GM11168 (cell line): ENCODE results near the gene RTN3.
"Not testable (repeated sequence)": the region's sequence is repeated elsewhere in the genome, so short reads cannot be mapped to it uniquely, and the experiment has no call there.

ENCODE experiments used
- in situ Hi-C: fragments of 300-500 bp; cut with MboI; formaldehyde crosslinking; loops from one replicate; pipeline ENCODE4 v1.12.0; 2022; ENCODE audit warnings: low sequenced_read_pairs; ENCODE audit not compliant: unreplicated experiment

Gene RTN3

DNA sequence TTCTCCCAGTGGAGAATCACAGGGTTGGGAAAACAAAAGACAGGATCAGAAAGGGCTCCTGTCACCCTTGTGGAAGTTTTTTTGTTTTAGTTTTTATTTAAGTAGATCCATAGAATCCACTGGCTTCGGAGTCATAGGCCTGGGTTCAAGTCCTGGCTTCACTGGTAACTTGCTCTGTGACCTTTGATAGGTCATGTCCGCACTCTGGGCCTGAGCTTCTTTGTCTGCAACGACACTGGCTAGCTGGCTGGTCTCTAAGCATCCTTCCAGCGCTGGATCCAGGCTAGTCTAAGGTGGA is 85.9 kb downstream of the RTN3 start:
- in situ Hi-C loops = no loop called here

DNA sequence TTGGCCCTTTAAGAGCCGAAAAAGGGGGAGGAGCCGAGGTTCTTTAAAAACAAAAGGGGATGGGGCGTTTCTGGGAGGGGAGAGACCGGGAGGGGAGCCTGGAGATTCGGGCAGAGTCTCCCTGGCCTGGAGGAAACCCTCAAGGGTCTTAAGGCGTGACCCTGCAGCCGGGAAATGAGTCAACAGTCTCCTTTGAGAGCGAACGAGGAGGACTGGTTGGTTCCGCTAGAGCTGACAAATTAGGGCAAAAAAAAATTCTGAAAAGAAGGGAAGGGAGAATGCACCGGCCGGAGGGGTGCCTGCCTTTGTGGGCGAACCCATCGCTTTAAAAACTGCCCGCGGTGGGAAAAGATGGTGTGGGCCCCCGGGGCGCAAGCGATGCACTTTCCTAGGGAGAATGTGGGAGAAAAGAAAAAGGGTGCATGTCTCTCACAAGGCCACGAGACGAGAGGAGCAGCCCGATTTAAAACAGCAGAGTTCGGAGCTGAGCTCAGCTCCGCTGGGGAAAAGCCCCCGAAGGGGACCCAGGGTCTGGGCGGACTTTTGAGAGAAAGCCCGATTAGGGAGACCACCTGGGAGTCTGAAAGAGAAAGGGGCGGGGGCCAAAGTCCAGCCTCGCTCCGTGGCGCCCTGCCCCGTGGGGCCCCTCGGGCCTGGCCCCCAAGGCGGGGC is 86.4 kb downstream of the RTN3 start:
- in situ Hi-C loops = no loop called here

DNA sequence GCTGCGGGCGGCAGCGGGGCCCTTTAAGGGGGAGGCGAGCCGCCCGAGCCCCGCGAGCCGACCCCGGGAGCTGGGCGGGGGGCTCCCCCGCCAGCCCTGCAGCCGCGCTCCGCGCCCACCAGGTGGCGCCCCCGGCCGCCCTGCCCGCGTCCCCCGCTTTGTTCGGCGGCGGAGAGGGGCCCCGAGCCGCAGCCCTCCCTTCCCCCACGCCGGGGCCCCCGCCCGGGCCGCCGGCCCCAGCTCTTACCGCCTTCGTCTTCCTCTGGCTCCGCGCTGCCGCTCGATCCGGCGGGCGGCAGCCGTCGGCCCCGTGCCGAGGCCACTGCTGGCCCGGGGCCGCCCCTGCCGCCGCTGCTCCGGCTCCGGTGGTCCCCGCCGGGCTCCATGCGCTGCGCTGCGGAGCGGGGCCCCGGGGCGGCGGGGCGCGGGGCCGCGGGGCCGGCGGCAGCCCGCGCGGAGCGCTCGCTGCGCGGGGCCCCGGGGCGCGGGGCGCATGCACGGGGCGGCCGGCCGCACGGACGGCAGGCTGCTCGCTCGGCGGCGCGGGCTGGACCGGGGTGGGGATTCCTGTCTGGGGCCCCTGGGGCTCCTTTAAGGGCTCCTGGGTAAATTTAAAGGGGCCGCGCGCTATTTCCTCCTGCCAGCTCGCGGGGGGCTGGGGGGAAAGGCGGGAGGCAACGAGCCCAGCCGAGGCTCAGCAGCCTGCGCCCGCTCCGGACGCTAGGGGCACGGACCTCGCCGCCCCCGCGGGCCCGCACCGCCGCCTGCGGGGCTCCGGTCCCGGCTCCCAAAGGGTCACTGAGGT is 87.1 kb downstream of the RTN3 start, which contains the start of gene ZFTA:
Gene ZFTA (minus strand): TSS at position 539 of the 805 bp plus-strand sequence. CDS start 153 bp downstream, at position 386.
- in situ Hi-C loops = no loop called here

DNA sequence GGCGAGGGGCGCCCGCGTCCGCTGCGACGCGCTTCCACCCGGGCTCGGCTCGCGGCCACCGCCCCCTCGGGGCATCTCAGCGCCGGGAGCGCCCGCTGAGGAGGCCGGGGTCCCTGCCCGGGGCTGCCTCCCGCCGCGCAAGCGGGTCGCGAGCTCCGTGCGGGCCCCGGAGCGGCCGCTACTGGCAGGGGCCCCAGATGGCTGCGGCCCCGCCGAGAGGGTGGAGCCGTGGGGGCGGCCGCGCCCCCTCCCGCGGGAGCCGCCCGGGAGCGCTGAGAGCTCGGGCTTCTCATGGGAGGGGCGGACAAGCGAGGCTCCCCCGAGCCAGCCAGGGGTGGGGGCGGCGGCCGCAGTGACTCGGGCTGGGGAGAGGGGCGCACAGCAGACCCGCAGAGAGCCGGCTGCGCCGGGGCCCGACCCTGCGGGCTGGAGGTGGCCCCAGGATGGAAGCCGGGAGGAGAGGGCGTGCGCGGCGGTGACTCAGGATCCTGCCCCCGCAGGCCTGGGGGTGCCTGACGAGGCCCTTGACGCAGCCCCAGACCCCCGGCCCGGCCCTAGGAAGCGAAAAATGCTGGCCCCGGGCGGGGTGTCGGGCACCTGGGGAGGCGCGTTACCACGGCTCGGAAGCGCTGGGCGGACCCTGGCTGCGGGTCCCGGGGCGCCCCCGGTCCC is 87.9 kb downstream of the RTN3 start:
- in situ Hi-C loops = no loop called here

DNA sequence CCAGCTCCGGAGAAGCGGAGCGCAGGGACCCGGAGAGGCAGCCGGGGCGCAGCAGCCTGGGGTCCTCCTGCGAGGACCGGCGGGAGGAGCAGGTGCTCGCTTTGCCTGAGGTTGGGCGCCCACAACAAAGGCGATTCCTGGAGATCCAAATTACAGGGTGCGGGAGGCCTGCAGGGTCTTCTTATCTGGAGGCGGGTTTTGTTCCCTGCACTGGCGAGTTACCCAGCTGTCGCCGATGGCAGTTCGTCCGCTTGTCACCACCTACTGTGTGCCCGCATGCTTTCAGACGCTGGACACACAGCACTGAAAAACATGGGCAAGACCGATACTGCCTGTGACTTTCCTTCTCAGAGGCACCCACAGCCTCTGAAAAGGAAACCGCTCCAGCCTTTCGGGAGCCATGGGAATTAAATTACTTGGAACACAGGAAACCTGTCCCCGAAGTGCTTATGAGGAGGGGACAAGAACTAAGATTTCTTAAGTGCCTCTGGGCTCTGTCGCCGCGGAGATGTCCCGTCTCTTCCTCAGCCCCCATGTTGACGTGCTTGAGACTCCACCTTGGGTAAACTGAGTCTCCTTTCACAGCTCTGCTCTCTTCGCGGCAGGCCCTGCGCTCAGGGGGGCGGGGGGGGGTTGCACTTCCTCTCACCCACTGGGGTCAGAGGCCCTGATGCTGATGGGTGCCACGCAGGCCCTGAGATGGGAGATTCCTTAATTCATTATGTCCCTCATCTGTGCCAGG is 88.6 kb downstream of the RTN3 start:
- in situ Hi-C loops = no loop called here

DNA sequence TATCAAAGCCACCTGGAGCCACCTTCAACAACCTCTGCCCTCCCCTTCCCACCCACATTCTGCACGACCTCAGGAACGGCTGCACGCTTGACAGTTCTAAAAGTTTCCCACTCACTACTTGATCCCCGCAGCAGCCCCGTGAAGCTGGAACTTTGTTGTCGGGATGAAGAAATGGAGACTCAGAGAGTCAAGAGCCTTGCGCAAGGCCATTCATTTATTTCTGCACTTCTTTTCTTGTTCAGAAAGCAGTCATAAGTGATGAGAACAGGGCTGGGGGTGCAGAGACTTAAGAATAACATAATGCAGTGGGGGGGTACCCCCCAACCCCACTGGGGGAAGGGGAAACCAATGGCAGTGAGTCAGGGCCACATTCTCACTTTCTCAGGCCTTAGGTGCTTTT is 89.5 kb downstream of the RTN3 start:
- in situ Hi-C loops = no loop called here

DNA sequence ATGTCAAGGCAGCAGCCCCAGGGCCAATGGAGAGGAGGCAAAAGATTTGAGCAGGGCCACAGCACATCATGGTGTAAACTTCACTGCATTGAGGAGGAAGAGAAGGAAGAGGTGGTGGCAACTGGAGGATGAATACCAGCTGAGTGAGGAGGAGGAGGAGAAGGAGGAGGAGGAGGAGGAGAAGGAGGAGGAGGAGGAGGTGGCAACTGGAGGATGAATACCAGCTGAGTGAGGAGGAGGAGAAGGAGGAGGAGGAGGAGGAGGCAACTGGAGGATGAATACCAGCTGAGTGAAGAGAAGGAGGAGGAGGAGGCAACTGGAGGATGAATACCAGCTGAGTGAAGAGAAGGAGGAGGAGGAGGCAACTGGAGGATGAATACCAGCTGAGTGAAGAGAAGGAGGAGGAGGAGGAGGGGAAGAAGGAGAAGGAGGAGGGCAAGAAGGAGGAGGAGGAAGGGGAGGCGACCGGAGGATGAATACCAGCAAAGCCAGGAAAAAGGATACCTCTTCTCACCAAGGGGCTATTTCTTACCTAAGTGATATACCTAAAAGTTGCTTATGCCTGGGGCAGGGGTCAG is 90.5 kb downstream of the RTN3 start:
- in situ Hi-C loops = not testable (repeated sequence)

DNA sequence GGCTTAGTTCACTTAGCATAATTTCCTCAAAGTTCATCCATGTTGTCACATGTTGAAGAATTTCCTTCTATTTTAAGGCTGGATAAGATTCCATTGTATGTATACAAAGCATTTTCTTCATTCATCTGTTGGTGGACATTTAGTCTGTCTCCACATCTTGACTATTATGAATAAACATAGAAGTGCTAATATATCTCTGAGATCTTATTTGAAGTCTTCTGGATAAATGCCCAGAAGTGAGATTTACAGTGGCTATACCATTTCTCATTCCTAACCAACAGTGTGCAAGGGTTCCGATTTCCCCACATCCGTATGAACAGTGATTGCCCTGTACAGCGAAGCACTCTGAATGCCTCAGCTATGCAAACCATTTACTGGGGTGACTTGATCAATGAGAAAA is 93.9 kb downstream of the RTN3 start:
- in situ Hi-C loops = no loop called here

DNA sequence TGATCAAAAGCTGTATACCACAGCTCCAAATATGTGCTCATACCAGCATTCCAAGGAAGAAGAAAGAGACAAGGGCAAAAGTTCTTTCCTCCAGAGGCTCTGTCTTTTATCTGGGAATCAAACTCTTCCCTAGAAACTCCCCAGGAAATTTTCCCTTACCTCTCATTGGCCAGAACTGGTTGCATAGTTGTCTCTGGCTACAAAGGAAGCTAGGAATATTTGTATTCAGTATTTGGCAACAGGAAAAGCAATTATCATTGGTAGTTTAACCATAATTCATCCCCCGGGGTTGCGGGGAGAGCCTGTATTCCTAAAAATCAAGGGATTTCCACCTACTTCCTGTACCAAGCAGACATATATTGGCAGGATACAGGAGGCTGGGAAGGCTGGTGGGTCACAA is 97.7 kb downstream of the RTN3 start:
- in situ Hi-C loops = no loop called here

DNA sequence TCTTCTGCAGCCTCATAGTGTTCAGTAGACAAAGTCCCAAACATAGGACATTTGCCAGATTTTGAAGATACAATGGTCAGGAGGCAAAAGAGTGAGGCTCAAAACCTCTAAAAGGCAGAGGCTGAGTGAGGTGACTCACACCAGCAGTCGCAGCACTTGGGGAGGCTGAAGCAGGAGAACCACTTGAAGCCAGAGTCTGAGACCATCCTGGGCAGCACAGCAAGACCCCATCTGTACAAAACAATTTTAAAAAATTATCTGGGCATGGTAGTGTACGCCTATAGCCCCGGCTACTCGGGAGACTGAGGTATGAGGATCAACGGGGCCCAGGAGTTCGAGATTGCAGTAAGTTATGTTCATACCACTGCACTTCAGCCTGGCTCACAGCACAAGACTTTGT is 101.4 kb downstream of the RTN3 start:
- in situ Hi-C loops = loop anchor here (5.0 kb wide), 1 partner anchor 45 kb away; no protein-coding TSS in a partner anchor

DNA sequence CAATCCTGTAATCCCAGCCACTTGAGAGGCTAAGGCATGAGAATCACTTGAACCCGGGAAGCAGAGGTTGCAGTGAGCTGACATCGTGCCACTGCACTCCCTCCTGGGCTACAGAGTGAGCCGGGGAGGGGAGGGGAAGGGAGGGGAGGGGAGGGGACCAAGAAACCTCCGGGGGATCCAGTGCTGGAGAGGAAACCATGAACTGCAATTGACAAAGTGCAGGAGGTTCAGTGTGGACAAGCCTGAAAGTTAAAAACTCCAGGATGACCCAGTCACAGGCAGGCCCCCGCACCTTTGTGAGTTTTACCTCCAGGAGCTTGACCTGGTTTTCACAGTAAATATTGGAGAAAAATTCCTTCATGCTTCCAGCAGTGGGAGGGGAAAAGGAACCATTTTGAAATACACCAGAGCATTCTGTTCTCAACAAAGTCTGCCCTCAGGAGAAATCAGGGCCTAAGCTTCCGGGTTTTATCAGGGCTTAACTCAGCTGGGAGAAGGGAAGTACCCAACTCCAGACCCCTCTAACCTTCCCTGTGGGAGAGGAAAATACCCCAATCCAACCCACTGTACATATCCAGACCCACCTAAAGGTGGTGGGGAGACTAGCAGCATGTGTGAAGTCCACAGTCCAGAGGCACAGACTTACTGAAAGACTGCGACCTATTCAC is 102.8 kb downstream of the RTN3 start:
- in situ Hi-C loops = loop anchor here (5.0 kb wide), 1 partner anchor 43 kb away; no protein-coding TSS in a partner anchor

DNA sequence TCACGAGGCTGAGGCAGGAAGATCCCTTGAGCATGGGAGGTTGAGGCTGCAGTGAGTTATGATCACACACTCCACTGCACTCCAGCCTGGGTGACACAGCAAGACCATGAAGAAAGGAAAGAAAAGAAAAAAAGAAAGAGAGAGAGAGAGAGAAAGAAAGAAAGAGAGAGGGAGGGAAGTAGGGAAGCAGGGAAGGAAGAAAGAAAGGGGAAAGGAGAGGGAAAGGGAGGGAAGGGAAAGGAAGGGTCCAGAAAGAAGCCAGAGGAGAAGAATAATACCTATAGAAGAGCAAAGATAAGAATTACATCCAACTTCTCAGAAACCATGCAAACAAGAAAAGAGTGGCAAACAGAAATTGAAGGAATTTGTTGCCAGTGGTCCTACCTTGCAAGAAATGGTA is 104.5 kb downstream of the RTN3 start:
- in situ Hi-C loops = no loop called here

DNA sequence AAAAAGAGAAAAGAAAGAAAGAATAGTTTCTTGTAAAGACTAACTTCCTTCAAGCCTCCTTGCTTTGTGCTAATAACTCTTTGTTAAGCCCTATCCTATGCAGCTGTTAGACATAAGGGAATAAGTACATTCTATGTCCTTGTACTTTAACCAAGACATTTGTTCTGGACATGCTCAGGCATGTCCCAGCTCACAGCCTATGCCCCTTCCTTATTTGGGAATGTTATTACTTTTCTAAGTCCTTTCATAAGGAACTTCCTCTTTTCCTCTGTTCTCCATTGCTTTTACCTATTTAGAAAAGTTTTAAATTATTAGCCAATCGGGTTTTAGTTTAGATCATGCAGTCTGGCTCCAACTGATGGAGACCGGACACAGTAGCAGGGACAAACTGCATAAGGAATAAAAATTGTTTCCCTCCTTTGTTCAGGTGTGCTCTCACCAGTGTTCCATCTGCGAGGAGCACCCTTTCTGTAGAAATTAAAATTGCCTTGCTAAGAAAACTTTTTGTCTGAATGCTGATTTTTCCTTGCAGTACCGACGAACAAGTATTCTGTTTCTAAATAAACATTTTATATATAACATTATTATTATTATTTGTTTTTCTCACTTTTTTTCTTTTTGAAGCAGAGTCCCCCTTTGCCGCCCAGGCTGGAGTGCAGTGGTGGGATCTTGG is 110.3 kb downstream of the RTN3 start:
- in situ Hi-C loops = no loop called here

DNA sequence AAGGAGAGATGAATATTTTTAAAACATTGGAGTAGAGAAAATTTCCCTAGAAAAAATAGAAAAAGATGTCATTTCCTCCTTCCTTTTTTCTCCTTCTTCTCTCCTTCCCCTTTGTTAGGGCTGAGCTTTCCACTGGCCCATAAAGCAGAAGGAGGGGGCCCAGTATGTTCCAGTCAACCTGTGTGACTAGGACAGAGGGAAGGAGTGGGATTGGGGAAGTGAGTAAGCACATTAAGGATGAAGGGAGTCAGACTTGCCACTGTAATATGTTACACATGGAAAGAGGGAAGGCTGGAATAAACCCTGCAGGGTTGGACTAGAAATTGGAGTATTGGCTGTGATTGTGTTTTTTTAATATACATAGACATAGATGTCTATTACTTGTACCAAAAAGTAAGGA is 111.9 kb downstream of the RTN3 start:
- in situ Hi-C loops = no loop called here

DNA sequence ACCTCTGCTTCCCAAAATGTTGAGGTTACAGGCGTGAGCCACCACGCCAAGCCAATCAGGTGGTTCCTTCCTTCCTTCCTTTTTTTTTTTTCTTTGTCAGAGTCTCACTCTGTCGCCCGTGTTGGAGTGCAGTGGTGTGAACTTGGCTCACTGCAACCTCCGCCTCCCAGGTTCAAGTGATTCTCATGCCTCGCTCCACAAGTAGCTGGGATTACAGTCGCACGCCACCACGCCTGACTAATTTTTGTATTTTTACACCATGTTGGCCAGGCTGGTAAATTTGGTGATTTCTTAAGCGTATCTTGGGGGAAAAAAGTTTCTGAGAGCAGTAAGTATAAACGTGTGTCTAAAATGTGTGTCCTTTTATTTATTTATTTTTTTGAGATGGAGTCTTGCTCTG is 113.8 kb downstream of the RTN3 start:
- in situ Hi-C loops = no loop called here

DNA sequence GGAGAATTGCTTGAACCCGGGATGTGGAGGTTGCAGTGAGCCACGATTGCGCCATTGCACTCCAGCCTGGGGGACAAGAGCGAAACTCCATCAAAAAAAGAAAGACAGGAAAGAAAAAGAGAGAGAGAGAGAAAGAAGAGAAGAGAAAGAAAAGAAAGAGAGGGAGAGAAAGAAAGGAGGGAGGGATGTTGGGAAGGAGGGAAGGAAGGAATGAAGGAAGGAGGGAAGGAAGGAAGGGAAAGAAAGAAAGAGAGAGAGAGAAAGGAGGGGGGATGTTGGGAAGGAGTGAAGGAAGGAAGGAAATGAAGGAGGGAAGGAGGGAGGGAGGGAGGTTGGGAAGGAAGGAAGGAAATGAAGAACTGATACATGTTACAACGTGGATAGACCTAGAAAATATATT is 119.6 kb downstream of the RTN3 start:
- in situ Hi-C loops = no loop called here

DNA sequence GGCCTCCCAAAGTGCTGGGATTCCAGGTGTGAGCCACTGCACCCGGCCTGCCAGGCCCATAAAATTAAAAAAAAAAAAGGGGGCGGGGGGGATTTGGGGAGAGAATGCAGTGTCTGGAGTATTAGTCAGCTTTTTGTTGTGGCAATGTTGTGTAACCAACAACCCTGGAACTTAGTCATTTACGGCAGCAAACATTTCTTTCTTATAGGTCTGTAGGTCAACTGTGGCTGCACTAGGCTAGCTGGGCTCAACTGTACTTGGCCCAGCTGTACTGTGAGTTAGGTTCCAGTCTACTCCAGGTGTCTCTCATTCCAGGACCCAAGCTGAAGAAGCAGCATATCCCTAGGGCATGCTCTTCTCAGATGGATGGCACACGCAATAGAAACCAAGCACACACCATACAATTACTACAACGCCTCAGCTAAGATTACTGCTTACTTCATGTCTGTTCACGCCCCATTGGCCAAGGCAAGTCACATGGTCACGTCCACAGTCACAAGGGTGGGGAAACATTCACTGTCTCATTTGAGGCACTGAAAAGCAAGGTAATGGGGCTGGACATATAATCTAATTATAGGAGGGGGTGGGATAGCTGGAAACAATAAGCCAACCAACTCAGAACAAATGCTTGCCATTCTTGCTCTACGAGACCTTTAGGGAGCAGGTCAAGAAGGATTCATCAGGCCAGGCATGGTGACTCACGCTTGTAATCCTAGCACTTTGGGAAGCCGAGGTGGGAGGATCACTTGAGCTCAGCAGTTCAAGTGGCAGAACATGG is 121.5 kb downstream of the RTN3 start:
- in situ Hi-C loops = no loop called here

DNA sequence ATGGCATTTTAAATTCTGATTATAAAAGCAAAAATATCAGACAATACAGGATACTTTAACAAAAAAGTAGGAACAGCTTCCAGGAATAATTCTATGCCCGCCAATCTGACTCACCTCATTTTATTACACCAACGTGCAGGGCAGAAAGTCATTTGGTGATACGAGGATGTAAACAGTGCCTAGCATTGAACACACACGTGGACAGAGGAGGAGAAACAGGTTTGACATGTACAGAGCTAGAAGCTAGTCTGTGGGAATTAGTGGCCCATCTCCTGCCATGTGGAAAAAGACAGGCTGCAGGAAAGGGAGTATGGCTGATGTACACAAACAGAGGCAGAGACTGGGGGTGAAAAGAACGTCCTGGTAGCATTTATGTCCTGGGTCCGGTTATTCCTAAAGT is 123.0 kb downstream of the RTN3 start:
- in situ Hi-C loops = no loop called here
